Measurements from ENCODE around the gene ADAT3.
"Not testable (repeated sequence)": the region's sequence is repeated elsewhere in the genome, so short reads cannot be mapped to it uniquely, and the experiment has no call there.

The ADAT3 gene

GRCh38 chr19:1882786-1883692, 22.2 kb upstream of the ADAT3 start:
- DNase-seq (ENCODE audit: low read depth in 2 of 2), result no peak

DNA sequence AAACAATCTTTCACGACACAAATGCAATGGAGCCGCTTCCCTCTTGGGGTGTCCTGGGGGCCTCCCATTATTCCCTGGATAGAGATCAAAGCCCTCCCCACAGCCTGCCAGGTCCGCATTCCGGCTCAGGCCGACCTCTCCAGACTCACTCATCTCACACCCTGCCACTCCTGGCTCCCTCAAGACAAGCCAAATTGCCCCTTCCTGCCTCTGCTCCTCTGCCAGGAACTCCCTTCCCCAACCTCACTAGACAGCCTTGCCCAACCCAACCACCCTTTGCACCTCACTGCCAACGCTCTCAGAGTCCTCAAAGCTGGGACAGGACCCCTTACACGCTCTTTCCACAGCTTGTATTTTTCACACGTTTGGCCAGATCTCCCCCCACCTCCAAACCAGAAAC, 21.4 kb upstream of the ADAT3 start:
- no peak for DNase-seq (ENCODE audit: low read depth in 2 of 2)

DNA sequence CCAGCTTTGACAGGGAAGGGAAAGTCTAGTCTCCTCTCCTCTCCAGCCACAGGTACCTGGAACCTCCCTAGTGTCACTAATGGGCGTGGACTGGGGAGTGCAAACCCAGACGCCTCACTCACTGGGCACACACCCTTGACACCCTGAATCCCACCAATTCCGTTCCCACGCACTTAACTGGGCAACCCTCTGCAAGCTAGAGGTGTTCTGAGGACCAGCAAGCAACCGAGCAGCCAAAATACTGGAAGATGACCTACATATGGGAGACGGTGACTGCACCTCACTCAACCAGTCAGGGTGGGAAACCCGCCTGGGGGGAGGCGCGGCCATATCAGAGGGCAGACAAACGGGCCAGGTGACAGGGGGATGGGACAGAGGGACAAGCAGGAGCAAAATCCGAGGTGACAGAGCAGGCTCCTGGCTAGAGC, 20.9 kb upstream of the ADAT3 start:
- DNase-seq (ENCODE audit: low read depth in 2 of 2), result peak in 1 of 2 donors; percentile 47

- no peak for DNase-seq (ENCODE audit: low read depth in 2 of 2)
Observed at GRCh38 chr19:1884719-1885334, 20.4 kb upstream of the ADAT3 start.

DNA sequence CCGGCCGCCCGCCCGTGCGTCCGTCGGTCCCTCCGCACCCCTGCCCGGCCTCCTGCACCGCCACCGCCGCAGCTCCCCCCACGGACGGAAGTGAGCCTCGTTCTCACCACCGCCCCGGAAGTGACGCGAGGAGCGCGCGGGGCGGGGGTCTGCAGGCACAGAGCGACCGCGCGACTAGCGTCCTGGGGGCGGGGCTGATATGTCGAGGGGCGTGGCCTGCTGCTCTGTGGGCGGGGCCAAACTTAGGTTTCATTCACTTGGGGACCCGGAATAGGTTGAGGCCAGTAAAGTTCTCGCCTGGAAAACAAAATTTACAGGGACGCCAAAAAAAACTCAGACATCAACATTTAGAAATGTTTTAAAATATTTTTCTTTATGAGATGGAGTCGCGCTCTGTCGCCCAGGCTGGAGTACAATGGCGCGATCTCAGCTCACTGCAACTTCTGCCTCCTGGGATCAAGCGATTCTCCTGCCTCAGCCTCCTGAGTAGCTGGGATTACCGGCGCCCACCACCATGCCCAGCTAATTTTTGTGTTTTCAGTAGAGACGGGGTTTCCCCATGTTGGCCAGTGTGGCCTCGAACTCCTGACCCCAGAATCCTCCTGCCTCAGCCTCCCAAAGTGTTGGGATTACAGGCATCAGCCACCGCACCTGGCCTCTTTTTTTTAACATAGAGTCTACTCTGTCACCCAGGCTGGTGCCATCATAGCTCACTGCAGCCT, 19.6 kb upstream of the ADAT3 start, which contains the start of gene ABHD17A:
Gene ABHD17A, minus strand, starts transcription at position 99 of the 722 bp plus-strand sequence. CDS start 3,930 bp downstream, outside the sequence.
- DNase-seq (ENCODE audit: low read depth in 2 of 2), result peak; percentile 90 to 93

- DNase-seq (ENCODE audit: low read depth in 2 of 2), result not testable (repeated sequence)
Observed at GRCh38 chr19:1886360-1886759, 18.8 kb upstream of the ADAT3 start.

GRCh38 chr19:1888385-1888784, 16.8 kb upstream of the ADAT3 start:
- DNase-seq (ENCODE audit: low read depth in 2 of 2), result no peak

DNA sequence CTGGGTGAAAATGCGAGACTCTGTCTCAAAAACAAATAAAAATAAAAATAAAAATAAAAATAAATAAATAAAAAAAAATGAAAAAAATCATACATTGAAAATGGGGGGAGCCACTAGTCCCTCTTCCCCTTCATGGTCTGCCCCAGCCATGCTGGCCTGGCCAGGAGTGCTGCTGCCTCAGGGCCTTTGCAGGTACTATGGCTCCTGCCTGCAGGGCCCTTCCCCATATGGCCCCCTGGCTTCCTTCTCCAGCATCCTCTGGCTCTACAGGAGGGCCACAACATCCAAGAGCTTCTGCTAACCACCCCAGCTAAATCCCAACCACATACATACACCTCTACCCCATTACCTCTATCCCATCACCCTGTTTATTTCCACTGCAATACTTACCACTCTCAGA, 15.3 kb upstream of the ADAT3 start:
- no peak for DNase-seq (ENCODE audit: low read depth in 2 of 2)

- DNase-seq (ENCODE audit: low read depth in 2 of 2), result no peak
Observed at GRCh38 chr19:1893791-1894190, 11.4 kb upstream of the ADAT3 start.

GRCh38 chr19:1896508-1896907, 8.7 kb upstream of the ADAT3 start:
- DNase-seq (ENCODE audit: low read depth in 2 of 2), result no peak

GRCh38 chr19:1901940-1902404, 3.2 kb upstream of the ADAT3 start:
- no peak for DNase-seq (ENCODE audit: low read depth in 2 of 2)

GRCh38 chr19:1902923-1903322, 2.3 kb upstream of the ADAT3 start:
- no peak for DNase-seq (ENCODE audit: low read depth in 2 of 2)

GRCh38 chr19:1904860-1905109, 414 bp upstream of the ADAT3 start:
- DNase-seq (ENCODE audit: low read depth in 2 of 2), result no peak

- DNase-seq (ENCODE audit: low read depth in 2 of 2), result no peak
Observed at GRCh38 chr19:1905863-1906375, 720 bp downstream of the ADAT3 start.

DNA sequence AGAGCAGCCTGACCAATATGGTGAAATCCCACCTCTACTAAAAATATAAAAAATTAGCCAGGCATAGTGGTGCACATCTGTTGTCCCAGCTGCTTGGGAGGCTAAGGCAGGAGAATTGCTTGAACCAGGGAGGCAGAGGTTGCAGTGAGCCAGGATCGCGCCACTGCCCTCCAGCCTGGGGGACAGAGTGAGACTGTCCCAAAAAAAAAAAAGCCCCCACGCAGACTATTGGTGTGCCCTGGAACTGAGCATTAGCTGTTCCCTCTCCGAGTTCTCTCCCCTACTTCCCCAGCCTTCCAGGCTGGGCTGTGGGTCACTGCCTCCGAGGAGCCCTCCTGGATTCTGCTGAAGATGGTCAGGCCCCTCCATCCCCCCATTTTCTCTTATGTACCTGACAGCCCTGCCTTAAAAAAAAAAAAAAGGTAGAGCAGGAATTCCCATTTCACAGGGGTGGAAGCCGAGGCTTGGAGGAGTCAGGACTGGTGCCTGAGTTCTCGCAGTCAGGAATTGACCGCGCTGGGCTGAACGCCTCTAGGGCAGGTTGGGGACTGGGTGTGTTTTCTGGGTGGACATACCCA, 1.9 kb downstream of the ADAT3 start:
- DNase-seq (ENCODE audit: low read depth in 2 of 2), result no peak

GRCh38 chr19:1907563-1908363, 2.6 kb downstream of the ADAT3 start:
- DNase-seq (ENCODE audit: low read depth in 2 of 2), result no peak

GRCh38 chr19:1908364-1908678, 3.1 kb downstream of the ADAT3 start:
- DNase-seq (ENCODE audit: low read depth in 2 of 2), result no peak

GRCh38 chr19:1909761-1910080, 4.5 kb downstream of the ADAT3 start:
- DNase-seq (ENCODE audit: low read depth in 2 of 2), result no peak

DNA sequence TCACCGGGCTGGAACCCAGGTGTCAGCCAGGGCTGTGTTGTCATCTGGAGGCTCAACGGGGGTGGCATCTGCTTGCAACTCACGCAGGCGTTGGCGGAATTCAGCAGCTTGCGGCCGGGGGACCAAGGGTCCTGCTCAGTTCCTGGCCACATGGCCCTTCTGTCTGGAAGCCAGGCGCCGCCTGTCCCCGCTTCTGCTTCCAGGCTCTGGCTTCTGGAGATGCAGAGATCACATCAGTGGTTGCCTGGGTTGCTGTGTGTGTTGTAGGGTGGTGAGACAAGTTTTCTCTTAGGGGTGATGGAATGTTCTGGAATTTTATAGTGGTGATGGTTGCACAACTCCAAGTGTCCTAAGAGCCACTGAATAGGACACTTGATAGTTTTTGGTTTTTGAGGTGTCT, 5.0 kb downstream of the ADAT3 start:
- DNase-seq (ENCODE audit: low read depth in 2 of 2), result no peak

GRCh38 chr19:1911098-1911497, 5.9 kb downstream of the ADAT3 start:
- DNase-seq (ENCODE audit: low read depth in 2 of 2), result no peak

GRCh38 chr19:1911995-1912394, 6.8 kb downstream of the ADAT3 start:
- no peak for DNase-seq (ENCODE audit: low read depth in 2 of 2)

Measured in stimulated activated CD4-positive, alpha-beta T cell treated with anti-CD3 and anti-CD28 coated beads, Interleukin-15, amount 100 ng/mL, for 48 hours (primary cell).